GM18873 (cell line): Measurements from ENCODE around the gene TAC4.

Source experiments
- ATAC-seq: cut with Tn5 transposase; IDR thresholded peaks from one replicate; pipeline ENCODE4 v1.9.1; 2021; ENCODE audit warnings: mild to moderate bottlenecking, moderate library complexity, moderate number of reproducible peaks; ENCODE audit not compliant: unreplicated experiment, low FRiP score

TAC4 gene

DNA sequence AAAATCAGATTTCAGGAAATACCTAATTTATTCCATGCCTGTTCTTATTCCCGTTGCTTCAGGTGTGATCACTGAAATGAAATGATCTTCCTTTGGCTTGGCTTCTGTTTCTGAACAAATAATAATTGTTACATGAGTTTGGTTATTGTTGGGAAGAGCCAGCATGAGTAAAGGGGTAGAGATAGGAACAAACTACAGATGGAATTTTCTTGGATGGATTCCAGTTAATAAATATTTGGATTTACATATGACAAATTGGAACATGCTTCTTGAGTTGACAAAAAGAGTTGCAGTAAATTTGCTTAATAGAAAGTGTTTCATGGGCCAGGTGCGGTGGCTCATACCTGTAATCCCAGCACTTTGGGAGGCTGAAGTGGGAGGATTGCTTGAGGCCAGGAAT lies 28.2 kb downstream of the TAC4 start:
- no peak for ATAC-seq

DNA sequence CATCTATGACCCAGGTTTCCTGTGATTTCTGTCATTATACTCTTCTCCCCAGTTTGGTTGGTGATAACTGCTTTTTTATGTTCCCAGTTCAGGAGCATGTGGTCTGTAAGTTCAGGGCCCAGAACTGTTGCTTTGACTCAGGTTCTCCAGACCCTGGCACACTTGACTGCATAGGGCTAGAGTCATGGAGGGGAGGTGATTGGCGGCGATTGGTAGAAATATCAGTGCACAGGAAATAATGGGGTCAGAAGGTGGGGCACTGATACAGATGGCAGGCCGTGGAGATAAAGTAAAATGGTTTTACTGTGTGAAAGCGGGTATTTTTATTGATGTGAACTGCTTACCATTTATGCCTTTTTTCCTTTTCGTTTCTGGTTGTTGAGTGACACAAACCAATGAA lies 28.7 kb downstream of the TAC4 start:
- no peak for ATAC-seq

DNA sequence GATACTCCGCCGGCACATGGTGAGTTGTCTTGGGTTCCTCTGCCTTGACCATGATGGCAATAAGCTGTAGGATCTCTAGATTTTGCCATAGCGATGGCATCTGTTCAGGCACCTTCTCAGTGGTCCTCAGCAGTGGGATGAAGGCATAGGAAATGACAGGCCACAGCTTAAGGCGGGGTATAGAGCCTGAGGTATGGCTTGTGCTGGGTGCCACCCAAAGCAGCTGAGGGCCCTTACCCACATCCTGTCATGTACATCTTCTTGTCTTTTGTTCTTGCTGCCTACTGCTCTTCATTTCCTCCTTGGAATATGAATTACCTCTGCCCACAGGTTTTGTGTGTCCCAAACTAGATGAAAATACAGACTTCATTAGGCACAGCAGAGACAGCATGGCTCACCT lies 29.9 kb downstream of the TAC4 start:
- ATAC-seq = no peak

DNA sequence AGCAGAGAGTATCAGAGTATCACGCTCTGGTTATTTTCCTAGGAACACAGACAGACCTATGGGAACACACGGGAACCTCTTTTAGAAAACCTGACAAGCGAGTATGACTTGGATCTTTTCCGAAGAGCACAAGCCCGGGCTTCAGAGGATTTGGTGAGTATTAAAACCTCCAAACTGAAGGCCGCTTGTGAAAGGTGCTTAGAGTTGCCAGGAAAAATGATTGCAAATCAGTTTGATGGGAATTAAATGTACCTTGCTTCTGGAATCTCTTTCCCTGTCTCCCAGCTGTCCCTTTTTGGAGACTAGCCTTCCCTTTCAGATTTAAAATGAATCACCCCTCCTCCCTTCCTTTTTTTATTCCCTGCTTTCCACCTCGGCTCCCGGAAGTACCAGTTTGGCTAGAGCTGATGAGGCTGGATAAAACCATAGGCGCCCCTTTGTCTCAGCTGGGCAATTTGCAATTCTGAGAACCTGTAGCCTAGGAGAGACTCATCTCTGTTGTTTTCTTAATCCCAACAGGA lies 32.0 kb downstream of the TAC4 start:
- ATAC-seq = no peak

DNA sequence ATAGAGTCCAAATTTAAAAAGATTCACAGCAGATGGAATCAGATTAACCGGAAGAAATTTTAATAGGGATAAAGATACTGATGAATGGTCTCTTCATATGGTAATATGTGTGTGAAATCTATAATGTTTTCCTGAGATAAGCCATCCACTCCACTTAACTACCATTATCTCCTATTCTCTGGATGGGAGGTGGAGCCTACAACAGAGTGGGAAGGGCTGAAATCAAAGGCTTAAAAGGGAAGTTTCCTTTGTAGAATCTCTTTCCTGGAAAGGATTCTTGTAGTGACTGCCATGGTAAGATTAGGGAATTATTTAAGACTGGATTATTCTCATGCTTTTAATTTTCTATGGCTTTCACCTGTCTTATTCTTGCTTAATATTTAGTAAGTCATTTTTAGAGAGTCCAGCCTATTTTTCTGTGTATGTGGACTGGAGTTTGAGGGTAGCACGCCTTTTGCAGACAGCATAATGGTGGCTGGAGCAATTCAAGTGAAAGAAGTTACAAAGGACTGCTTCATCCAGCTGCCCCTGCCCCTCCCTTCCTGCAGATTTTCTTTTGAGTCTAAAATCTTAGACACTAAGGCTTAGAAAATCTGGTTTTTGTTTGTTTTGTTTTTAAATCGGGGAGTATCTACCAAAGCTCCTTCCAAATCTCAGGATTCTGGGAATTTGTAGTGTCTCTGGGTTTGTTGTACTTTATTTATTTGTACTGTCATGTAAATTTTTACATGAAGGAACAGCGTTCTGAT lies 32.9 kb downstream of the TAC4 start:
- ATAC-seq = no peak

DNA sequence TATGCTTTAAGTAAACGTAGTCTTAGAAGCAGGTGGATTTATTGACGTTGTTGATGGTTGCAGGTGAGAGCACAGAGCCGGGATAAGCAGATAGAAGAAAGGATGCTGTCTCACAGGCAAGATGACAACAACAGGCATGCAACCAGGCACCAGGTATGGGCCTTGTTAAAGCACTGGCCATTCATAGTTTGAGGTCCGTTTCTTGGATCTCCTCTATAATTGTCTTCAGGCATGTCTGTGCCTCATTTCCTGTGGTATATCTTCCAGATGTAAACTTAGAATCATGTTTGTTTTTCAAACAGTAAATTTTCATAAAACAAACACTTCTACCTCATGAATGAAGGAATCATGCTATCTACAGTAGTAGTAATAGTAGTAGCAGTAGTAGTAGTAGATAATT lies 38.8 kb downstream of the TAC4 start:
- no peak for ATAC-seq

DNA sequence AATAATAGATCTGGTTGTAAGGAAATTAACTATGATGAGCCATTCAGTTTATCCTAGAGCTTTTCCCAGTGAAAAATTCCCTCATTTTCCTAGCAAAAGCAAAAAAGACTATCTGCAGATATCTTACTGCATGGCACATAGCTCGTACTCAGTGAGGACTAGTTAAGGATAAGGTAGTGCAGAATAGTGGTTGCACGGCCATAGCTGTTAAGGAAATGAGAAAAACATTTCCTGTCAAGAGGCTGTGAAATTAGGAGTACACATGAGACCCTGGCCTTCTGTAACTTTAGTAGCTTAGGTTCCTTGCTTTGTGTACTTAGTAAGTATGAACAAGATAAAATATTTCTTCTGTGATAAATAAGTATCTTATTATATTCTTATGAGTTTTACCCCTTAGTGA lies 49.1 kb downstream of the TAC4 start:
- no peak for ATAC-seq

DNA sequence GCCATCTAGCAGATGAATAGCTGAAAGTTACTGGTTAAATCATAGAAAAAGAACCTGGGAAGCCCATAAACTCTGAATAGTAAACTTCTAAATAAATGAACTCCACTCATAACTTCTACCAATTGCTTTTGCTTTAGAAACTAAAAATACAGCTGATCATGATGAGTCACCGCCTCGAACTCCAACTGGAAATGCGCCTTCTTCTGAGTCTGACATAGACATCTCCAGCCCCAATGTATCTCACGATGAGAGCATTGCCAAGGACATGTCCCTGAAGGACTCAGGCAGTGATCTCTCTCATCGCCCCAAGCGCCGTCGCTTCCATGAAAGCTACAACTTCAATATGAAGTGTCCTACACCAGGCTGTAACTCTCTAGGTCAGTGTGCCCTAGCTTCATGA lies 49.7 kb downstream of the TAC4 start:
- no peak for ATAC-seq

DNA sequence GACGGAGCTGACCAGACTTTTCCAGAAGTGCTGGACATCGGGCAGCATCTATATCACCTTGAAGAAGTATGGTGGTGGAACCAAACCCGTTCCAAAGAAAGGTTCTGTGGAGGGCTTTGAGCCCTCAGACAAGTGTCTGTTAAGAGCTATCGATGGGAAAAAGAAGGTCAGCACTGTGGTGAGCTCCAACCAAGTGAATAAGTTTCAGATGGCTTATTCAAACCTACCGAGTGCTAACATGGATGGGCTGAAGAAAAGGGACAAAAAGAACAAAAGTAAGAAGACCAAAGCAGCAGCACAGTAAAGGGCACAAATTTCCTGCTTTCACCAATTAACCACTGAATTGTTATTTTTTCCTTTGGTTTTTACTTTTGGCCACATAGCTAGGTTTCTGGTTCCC lies 52.5 kb downstream of the TAC4 start:
- no peak for ATAC-seq

DNA sequence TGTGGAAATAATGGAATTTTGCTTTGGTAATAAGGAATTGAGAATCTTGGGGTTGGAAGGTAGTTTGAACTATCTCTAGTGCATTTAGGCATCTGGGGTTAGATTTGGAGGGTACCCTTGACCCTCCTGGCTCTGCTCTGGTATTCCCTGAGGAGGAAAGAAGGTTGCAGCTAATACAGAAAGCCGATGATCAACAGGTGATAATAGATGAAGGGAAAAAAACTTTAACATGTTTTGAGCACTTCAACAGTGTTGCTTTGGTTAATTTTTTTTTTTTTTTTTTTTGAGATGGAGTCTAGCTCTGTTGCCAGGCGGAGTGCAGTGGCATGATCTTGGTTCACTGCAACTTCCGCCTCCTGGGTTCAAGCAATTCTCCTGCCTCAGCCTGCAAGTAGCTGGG lies 54.6 kb downstream of the TAC4 start:
- ATAC-seq = no peak

DNA sequence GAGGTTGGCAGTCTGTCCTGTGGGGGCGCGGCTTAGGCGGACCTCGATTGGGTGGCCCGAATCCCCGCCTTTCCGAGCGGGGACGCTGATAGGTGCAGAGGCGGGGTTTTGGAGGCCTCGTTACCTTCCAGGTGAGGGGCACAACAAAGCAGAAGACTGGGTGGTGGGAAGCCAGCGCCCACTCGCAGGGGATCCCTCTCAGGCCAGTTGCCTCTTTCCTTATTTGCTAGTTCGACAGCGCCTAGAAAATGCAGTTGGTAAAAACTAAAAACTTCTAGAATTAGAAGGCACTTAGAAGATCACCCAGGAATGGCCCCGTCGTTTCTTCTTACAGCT lies 58.7 kb downstream of the TAC4 start:
- no peak for ATAC-seq

DNA sequence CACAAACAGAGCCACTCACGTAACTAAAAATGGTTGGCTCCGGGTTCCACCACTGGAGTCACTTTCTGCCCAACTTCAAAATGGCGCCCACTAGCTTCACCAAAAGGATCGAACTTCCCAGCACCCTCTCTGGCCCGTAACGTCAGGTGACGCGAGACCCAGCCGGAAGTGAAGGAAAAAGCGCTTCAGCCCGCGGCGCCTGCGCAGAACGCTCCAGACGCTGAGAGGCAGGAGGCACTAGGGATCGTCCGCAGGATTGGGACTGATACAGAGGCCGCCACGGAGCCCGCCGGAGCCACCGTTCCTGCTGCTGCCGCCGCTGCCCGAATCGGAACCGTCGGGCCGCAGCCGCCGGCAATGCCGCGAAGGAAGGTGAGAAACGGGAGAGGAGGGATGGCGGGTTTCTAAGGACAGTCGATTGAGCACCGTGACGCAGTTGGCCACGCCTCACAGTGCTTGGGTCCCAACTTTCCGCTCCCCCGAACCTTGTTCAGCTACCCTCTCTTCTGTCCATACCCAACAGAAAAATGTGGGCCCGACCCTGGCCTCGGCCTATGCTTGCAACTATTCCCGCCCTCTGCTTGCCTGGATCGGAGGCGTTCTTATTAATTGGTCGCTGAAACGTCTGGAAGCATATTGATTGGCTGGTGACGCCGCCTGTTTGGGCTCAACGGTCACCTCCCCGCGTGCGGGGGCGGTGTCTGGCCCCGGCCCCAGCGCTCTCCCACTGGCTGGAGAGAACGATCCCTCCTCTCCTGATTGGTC lies 59.2 kb downstream of the TAC4 start, which contains the start of gene KAT7:
KAT7 (plus strand) TSS at position 204 of the 765 bp plus-strand sequence; CDS start at position 358, 154 bp downstream.
- ATAC-seq = peak; percentile 86
